ENCODE measurements around the gene PACSIN2.

PACSIN2 gene

DNA sequence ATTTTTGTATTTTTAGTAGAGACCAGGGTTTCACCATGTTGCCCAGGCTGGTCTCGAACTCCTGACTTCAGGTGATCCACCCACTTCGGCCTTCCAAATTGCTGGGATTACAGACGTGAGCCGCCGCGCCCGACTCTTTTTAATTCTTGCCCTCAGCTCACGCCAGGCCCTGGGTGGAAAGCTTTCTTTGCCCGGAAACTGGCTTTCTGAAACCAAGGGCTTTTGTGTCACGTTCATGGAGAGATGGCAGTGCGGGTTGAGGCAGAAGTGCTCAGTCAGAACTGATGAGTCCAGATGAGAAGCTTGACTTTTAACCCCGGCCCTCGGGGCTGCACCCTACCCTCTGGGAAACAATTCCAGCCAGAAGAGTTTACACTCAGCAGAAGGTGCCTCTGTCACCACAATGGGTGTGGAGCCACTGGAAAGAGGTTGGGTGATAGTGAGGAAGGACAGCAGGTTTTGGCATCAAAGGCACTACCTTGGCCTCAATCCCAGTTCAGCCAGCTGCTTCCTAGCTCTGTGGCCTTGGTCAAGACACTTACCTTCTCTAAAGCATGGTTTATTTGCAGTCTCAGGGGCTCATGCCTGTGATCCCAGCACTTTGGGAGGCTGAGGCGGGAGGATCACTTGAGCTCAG is 157.0 kb downstream of the PACSIN2 start:
- no peaks in the 10 kb centered on the region for H3K27me3 ChIP-seq (ENCODE audit: insufficient read depth, low read length, poor library complexity)
- H4K20me1 ChIP-seq (ENCODE audit: insufficient read depth, low read length): peaks cover 10% of the 10 kb centered on the region; the same call in 1 of the 2 replicates
- ATAC-seq (ENCODE audit: insufficient read depth, low read depth): no peak
- H3K4me2 ChIP-seq (ENCODE audit: insufficient read depth, low read length): peak overlapping the region; percentile 97
- peak overlapping the region; percentile 84 for H3K9ac ChIP-seq (ENCODE audit: low read depth, low read length)
- peak overlapping the region; percentile 41; the same call in 1 of the 2 replicates for H3K27ac ChIP-seq (ENCODE audit: low read length)
- H3K36me3 ChIP-seq (ENCODE audit: insufficient read depth, low read length): peaks cover 12% of the 10 kb centered on the region; the same call in 1 of the 2 replicates
- peaks cover 44% of the 10 kb centered on the region for H3K79me2 ChIP-seq (ENCODE audit: insufficient read depth, low read length)
- H3K4me1 ChIP-seq (ENCODE audit: insufficient read depth, low read length): peaks cover 28% of the 10 kb centered on the region
- H3K4me3 ChIP-seq (ENCODE audit: low read depth in 1 of 2, low read length in 2 of 2): peak overlapping the region in 1 of 2 experiments; percentile 99; a peak in 2 of 4 replicates
- H3K9me3 ChIP-seq (ENCODE audit: insufficient read depth, low read length, severe bottlenecking): no peaks in the 10 kb centered on the region
- peak; percentile 10 for DNase-seq
- H2AFZ ChIP-seq (ENCODE audit: low read depth, low read length): peak overlapping the region; percentile 100
- no peak for TF ChIP-seq CTCF (IDR thresholded peaks at IDR 0.05; ENCODE audit: borderline replicate concordance, extremely low read depth, low read length, poor library complexity, severe bottlenecking)
- TF ChIP-seq EZH2 (IDR thresholded peaks at IDR 0.05; ENCODE audit: borderline replicate concordance, low read depth, low read length, severe bottlenecking): no peak

- Histone ChIP-seq H2AFZ (ENCODE audit: low read depth, low read length) (peak within 1 kb of the TSS; percentile 100), H3K9ac (ENCODE audit: low read depth, low read length) (peak within 1 kb of the TSS; percentile 84), H3K9me3 (ENCODE audit: insufficient read depth, low read length, severe bottlenecking) (no peaks in the 10 kb centered on the region), H3K79me2 (ENCODE audit: insufficient read depth, low read length) (peaks cover 52% of the 10 kb centered on the region), H3K4me3 (ENCODE audit: low read depth in 1 of 2, low read length in 2 of 2) (peak within 1 kb of the TSS; percentile 86 to 99), H3K4me1 (ENCODE audit: insufficient read depth, low read length) (peaks cover 28% of the 10 kb centered on the region), H3K27me3 (ENCODE audit: insufficient read depth, low read length, poor library complexity) (no peaks in the 10 kb centered on the region), H3K27ac (ENCODE audit: low read length) (peak within 1 kb of the TSS; percentile 86), H3K36me3 (ENCODE audit: insufficient read depth, low read length) (peaks cover 12% of the 10 kb centered on the region; the same call in 1 of the 2 replicates), H3K4me2 (ENCODE audit: insufficient read depth, low read length) (peak within 1 kb of the TSS; percentile 97), H4K20me1 (ENCODE audit: insufficient read depth, low read length) (peaks cover 10% of the 10 kb centered on the region; the same call in 1 of the 2 replicates)
- DNase-seq: peak; percentile 93
- peak; percentile 86 for ATAC-seq (ENCODE audit: insufficient read depth, low read depth)
- TF ChIP-seq CTCF (IDR thresholded peaks at IDR 0.05; ENCODE audit: borderline replicate concordance, extremely low read depth, low read length, poor library complexity, severe bottlenecking): no peak
- no peak for TF ChIP-seq EZH2 (IDR thresholded peaks at IDR 0.05; ENCODE audit: borderline replicate concordance, low read depth, low read length, severe bottlenecking)
Measured at GRCh38 chr22:42856865-42857704, 157.9 kb downstream of the PACSIN2 start, which contains the start of gene ARFGAP3. TSS of gene ARFGAP3 (minus strand) at chr22:42857273. CDS start at chr22:42857182, 91 bp downstream.

GRCh38 chr22:42856179-42856864 is 158.6 kb downstream of the PACSIN2 start:
- no peaks in the 10 kb centered on the region for H3K27me3 ChIP-seq (ENCODE audit: insufficient read depth, low read length, poor library complexity)
- peaks cover 12% of the 10 kb centered on the region; the same call in 1 of the 2 replicates for H3K36me3 ChIP-seq (ENCODE audit: insufficient read depth, low read length)
- H3K27ac ChIP-seq (ENCODE audit: low read length): peak overlapping the region; percentile 84
- DNase-seq: peak; percentile 76
- ATAC-seq (ENCODE audit: insufficient read depth, low read depth): peak; percentile 62
- H3K4me2 ChIP-seq (ENCODE audit: insufficient read depth, low read length): peak overlapping the region; percentile 97
- peak; percentile 4 for TF ChIP-seq CTCF (IDR thresholded peaks at IDR 0.05; ENCODE audit: borderline replicate concordance, extremely low read depth, low read length, poor library complexity, severe bottlenecking)
- no peak for TF ChIP-seq EZH2 (IDR thresholded peaks at IDR 0.05; ENCODE audit: borderline replicate concordance, low read depth, low read length, severe bottlenecking)
- peaks cover 60% of the 10 kb centered on the region for H3K79me2 ChIP-seq (ENCODE audit: insufficient read depth, low read length)
- no peaks in the 10 kb centered on the region for H3K9me3 ChIP-seq (ENCODE audit: insufficient read depth, low read length, severe bottlenecking)
- H3K4me1 ChIP-seq (ENCODE audit: insufficient read depth, low read length): peaks cover 28% of the 10 kb centered on the region
- H3K9ac ChIP-seq (ENCODE audit: low read depth, low read length): peak overlapping the region; percentile 84
- peaks cover 14% of the 10 kb centered on the region; the same call in 1 of the 2 replicates for H4K20me1 ChIP-seq (ENCODE audit: insufficient read depth, low read length)
- peak overlapping the region; percentile 86 to 99 for H3K4me3 ChIP-seq (ENCODE audit: low read depth in 1 of 2, low read length in 2 of 2)
- H2AFZ ChIP-seq (ENCODE audit: low read depth, low read length): peak overlapping the region; percentile 100
